Measurements from ENCODE around the gene ANP32E.

ANP32E gene

DNA sequence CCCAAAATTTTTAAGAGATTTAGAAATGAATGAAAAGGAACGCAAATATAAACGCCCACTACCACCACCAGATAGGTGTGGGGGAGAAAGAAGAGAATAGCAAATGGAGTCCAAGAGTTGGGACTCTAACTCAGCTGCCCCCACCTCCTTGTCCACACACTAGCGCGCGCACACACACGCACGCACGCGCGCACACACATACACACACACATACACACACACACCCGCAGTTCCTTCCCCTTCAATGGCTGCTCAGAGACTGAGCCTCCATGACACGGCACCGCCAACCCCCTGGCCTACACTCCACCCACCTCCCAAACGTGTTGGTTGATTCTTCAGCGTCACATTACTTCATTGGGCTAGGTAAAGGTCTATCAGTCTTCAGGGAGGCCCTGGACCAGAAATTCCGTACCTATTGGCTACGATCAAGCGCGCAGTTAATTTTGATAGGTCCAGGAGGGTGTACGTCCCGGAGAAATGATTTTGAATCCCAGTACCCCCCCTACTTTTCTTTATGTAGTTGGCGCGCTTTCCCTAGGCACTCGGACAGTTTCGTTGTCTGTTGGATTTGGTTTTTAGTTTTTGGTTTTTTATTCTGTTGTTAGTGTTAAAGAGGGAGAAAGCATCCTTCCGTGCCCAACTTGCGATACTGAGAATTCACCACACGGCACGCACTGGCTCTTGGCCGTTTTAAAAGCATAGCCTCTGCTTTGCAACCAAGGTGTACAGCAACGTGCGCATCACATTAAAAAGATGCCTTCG is at the start of gene ANP32E:
Gene ANP32E, minus strand, starts transcription at position 261 of the 762 bp plus-strand sequence. CDS start 326 bp downstream, outside the sequence.
- DNase-seq, result peak; percentile 99

DNA sequence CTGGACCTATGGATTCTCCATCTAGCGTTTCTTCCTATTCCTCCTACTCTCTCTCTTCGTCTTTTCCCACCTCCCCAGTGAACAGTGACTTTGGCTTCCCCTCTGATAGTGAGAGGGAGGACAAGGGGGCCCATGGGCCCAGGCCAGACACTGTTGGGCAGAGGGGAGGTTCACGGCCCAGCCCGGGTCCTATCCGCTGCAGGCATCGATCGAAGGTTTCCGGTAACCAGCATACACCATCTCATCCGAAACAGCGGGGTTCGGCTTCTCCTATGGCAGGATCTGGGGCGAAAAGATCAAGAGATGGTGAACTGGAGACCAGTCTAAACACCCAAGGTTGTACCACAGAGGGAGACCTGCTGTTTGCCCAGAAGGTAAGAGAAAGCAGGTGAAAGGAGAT is 47.3 kb upstream of the ANP32E start:
- no peak for DNase-seq

DNA sequence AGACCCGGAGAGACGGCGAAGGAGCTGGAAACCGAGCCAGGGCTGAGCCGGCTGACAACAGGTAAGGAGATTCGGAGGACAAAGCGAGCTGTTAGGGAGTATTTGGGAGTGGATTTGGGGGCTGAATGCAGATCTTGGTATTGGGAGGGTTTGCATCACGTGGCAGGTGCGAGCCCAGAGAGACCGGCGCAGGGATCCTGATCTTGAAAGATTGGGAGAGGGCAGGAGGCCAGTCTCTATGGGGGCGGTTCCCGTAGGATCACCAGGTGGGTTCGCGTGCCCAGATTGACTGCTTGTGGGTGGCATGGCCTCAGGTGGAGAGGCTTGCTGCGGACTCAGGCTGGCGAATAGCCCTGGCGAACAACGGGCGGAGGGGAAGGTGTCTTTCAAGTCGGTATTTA is 46.6 kb upstream of the ANP32E start:
- DNase-seq, result no peak

DNA sequence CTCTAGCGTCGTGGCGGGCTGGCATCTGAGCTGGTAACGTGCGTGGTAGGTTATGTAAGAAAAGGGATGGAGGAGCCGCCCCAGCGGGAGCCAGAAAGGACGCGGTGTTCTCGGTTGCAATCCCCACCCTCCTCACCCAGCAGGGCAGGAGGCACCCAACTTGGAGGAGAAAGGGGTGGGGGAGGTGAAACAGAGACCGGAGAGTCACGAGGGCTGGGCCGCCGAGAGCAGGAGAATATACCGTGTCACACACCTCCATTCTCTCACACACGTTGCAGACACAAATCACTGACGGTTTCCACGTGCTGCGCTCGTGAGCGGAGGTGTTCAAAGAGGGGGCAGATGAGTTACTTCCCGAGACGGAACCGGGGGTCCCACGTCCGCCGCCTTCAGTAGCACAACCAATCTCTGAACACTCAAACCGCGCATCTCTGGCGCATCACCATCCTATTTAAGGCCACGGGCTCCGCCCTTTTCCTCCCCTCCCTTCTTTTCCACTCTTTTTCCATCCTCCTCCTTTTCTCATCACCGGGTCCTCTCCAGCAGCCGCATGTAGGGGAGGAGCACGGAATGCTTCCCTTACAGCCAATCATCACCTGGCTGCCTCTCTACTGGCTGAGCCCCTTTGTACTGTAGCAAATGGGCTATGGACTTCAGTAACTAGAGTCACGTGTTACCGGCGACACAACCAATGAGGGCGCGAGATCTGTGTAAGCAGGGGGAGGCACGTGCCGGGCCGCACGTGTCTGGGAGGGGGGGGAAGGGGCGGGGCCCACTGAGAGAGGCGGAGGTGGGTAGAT is 46.0 kb upstream of the ANP32E start, which contains the start of gene CIART:
Gene CIART, plus strand, starts transcription at position 797 of the 800 bp plus-strand sequence. CDS start 714 bp downstream, outside the sequence.
- DNase-seq, result peak; percentile 92

DNA sequence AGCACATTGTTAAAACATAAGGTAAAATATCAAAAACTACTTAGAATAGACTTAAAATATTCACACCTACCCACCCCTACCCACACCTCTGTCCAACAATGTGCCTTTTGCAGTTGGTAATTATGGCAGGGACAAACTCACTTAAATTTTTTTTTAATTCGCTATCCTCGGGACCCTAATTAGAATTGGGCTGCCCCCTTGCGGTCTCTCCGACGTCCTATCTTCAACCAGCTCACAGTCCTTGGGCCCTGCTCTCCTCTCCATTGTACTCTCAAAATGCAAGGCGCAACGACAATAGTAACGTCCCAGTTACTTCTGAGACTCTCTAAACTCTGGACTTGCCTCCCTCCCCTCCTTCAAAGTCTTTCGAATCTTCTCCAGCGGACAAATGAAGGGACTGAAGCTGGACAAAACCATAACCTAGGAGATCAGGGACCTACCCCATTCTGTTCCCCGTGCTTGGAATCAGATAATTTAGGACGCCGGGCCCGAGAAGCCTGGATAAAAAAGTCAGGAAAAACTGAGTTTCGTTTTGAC is 45.4 kb upstream of the ANP32E start:
- peak; percentile 72 for DNase-seq

DNA sequence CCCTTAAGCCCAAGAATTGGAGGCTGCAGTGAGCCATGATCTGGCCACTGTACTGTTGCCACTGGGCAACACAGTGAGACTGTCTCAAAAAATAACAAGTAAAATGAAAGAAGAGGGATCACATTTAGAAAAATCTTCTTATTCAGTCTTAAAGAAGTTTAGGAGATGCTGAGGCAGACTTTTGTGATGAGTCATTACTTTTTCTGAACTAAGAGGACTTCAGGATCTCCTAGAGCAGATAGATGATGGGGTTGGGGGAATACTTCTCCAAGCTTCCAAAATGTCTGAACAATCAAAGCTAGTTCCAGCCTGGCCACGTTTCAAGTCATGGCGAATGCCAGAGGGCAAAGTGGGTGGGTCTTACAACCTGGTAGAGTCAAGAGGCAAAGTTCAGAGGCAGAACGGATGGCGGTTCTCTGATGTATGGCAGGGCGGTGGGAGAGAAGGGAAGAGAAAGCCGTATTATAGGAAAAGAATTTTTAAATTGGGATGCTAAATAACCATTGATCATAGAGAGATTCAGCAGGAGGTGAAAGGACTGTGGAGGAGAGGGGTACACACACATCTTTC is 44.3 kb upstream of the ANP32E start:
- no peak for DNase-seq

DNA sequence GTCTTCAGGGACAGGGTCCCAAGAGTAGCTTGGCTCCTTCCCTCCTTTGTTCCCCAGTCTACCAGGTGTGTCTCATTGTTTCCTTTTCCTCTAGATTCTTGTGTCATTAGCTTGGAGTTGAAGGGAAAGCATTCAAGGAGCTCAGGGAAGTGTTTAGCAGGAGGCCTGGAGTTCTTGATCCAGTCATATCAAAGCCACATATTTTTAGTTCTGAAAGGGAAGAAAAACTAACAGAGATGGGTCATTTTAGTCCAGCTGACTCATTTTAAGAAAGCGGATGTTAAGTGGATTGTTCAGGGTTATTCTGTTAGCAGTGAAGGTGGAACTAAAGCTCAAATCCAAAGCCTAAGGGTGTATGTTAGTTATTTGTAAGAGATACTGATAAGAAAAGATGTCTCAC is 37.4 kb upstream of the ANP32E start:
- DNase-seq, result no peak

DNA sequence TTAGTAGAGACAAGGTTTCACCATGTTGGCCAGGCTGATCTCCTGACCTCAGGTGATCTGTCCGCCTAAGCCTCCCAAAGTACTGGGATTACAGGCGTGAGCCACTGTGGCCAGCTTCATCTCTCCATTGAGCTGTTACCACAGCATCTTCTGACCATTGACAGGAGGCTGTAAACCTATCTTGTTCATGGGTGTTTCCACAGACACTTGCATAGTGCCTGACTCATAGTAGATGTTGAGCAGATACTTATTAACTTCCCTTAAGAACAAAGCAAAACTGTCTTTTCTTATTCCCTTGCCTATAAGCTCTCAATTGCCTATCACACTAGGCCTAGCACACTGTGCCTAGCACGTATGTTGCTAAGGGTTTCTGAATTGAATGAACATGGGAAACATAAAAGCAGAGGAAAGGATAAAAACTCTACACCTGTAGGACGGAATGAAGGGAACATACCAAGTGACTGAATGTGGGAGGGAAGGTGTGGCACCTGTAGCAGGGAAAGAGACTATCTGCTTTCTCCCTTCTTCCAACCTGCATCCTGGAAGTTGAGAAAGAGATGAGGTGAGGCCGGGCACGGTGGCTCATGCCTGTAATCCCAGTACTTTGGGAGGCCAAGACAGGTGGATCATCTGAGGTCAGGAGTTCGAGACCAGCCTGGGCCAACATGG is 35.5 kb upstream of the ANP32E start:
- no peak for DNase-seq

DNA sequence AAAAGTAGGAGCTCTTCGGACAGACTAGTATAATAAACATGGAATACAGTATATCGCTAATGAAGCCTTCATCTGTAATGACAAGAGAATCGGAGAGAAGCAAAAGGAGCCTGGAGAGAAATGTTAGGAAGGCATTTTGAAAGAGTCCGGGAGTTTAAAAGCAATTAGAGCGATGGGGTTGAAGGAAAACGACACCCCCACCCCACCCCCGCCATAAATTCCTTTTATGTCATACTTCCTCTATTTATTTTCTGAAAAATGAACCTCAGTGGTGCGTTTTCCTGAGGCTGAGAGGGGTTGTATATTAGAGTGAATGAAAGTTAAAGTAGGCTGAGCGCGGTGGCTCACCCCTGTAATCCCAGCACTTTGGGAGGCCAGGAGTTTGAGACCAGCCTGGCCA is 33.5 kb upstream of the ANP32E start:
- DNase-seq, result no peak

DNA sequence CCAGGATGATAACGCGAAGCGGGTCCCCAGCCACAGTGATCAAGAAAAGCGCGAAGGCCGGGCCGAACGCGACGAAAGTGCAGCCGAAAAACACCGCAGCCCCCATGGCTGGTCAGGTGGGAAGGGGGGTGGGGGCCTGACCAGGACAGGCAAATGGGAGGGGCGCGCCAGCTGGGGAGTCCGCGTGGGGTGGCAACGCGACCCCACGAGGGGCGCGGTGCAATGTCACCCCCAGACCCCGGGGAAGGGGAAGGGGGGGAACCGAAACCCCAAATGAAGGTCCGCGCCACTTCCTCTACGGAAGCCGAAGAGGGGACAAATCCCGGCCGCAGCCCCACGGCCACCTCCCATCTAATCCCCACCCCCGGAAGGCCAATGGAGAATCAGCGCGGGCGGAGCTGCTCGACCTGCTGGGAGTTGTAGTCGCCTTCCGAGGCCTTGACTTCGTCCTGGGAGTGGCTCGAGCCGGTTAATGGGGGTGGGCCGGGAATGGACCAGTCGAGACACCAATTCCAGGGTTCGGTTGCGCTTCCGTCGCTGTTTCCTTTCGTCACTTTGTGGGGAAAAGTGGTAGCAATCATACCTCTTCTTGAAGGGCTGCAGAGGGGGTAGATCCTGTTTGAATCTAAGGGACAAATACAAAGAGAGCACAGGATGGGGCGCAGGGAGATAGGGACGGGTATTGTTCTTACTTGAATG is 32.9 kb upstream of the ANP32E start, which contains the start of gene APH1A:
Gene APH1A, minus strand, starts transcription at position 312 of the 699 bp plus-strand sequence. Its CDS starts 206 bp downstream, at position 106.
- peak; percentile 95 for DNase-seq

DNA sequence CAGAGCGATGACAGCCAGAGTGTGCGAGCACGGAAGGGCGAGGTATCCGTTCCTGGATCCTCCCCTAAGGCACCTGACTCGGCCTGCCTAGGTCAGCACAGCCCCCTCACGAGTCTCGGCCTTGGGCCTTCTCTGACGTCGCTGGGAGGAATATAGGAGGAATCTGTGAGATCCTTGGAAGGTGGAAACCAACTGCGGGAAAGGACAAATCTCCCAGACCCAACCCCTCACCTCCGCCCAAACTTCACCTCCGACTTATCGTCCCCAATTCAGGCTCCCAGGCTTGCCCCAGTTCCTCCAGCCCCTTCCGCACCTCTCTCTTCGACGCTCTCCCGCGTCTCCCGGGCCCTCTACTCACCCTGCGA is 32.4 kb upstream of the ANP32E start:
- DNase-seq, result peak; percentile 65

DNA sequence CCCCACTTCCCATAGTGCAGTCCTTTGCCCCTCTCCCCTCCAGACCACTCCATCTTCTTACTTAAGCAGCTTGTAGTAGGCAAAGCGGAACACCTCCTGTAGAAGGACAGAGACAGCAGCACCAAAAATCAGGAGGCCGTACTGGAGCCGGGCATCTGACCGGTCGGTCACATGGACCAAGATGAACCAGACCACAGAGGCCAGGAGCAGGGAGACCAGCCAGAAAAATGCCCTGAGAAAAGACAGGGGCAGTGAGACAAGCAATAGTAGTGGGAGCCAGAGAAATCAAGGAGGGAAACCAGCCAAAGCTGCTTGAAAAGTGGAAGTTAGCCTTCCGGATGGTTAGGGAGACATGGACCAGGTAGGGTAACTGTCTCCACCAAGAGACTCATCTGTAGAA is 32.0 kb upstream of the ANP32E start:
- DNase-seq, result no peak

DNA sequence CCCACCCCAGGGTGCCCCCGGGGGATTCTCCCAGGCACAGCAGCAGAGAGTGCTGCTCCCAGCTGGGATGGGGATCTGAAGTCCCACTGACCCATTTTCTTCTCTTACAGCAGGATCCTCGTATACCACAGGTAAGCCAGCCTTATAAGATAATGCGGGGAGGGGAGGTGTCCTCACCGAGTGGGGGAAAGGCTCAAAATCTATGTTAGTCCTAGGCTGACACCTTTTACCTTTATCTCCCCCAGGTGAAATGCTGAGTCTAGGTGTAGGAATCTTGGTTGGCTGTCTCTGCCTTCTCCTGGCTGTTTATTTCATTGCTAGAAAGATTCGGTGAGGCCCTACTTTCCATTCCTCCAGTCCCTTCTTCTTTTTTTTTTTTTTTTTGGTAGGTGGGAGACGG is 27.6 kb upstream of the ANP32E start:
- no peak for DNase-seq

DNA sequence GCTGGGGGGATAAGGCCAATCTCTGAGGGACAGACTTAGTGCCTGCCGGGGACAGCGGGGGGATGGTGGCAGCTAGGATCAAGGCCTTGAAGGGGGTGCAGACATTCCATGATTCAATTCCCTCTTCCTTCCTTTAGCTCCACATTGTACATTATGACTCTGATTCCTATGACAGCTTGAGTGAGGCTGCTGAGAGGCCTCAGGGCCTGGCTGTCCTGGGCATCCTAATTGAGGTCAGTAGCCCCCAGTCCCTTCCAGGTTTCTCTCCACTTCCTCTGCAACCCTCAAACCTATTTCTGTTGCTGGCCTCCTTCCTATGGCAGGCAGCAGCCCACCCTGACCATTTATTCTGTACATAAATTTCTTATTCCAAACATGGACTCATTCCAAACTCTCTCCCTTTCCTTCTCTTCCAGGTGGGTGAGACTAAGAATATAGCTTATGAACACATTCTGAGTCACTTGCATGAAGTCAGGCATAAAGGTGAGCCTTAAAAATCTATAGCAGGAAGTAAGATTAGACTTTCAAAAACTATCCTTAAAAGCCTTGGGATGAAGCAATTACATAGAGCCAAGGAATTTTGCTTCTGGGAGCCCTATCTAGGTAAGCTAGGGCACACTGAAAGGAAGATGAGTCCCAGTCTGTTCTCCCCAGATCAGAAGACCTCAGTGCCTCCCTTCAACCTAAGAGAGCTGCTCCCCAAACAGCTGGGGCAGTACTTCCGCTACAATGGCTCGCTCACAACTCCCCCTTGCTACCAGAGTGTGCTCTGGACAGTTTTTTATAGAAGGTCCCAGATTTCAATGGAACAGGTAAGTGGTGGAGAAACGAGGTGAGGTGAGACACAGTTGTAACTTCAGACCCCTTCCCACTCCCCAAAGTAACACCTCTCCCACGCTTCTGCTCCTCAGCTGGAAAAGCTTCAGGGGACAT is 26.7 kb upstream of the ANP32E start:
- DNase-seq, result no peak

DNA sequence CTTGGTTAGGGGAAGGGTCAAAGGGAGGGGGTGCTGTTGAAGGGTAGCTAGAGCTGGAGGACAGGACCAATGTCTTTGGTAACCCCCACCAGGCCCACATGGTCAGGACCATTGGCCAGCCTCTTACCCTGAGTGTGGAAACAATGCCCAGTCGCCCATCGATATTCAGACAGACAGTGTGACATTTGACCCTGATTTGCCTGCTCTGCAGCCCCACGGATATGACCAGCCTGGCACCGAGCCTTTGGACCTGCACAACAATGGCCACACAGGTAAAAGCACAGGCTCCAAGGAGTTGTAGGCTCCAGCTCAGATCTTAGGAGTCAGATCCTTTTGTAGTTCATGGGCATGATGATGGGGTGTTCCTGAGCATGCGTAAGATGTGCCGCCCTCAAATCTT is 25.5 kb upstream of the ANP32E start:
- no peak for DNase-seq

DNA sequence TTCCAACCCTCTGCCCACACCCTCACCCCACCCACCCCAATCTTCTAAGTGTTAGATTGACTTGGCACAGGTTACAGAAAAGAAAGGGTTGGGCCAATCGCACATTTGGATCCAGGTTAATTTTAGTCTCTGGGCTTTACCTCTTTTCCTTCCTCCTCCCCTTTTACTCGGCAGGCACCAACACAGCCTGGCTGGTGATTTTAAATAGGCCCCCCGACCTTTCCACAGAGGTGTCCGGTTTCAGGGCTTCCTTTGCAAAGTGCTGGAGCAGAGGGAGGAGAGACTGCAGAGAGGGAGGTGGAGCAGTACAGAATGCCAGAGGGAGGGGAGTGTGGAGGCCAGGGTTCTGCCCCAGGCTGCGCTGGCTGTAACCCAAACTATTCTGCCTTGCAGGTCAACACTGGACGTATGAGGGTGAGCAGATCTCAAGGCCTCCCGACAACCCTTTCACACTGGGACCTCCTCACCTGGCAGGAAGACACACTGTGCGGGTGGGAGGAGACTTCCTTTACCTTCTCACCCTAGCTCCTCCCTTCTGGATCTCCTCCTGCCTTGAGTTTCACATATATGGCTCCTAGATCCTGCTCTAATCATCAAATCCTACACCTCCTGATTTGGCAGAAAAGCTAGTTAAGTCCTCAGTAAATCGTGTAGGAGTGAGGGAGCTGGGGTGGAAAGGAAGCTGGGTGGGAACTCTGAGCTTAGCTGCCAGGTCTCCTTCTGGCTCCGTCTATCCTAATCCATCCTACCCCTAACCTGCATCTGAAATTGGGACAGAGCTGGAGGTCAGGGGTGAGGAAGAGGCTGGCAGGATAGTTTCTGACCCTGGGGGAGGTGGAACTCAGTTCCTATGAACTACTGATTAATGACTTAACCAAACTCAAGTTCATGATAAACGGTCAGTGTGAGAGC is 24.1 kb upstream of the ANP32E start:
- no peak for DNase-seq

DNA sequence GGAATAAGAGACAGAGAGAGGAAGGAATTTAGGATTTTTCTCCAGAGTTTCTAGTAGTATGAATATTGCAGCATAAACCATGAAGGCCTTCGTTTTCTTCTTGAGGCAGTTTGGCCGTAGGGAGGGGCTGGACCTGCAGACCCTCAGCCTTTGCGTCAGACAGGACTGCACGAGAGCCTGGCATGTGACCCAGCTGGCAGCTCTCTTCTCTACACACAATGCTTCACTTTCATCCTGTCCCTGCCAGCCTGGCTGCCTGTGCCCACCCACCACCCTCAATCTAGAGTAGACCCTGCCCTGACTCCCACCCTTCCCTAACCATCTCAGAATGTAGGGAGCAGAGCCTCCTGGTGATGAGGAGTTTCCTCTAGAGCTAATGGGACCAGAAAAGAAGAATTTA is 23.3 kb upstream of the ANP32E start:
- no peak for DNase-seq

DNA sequence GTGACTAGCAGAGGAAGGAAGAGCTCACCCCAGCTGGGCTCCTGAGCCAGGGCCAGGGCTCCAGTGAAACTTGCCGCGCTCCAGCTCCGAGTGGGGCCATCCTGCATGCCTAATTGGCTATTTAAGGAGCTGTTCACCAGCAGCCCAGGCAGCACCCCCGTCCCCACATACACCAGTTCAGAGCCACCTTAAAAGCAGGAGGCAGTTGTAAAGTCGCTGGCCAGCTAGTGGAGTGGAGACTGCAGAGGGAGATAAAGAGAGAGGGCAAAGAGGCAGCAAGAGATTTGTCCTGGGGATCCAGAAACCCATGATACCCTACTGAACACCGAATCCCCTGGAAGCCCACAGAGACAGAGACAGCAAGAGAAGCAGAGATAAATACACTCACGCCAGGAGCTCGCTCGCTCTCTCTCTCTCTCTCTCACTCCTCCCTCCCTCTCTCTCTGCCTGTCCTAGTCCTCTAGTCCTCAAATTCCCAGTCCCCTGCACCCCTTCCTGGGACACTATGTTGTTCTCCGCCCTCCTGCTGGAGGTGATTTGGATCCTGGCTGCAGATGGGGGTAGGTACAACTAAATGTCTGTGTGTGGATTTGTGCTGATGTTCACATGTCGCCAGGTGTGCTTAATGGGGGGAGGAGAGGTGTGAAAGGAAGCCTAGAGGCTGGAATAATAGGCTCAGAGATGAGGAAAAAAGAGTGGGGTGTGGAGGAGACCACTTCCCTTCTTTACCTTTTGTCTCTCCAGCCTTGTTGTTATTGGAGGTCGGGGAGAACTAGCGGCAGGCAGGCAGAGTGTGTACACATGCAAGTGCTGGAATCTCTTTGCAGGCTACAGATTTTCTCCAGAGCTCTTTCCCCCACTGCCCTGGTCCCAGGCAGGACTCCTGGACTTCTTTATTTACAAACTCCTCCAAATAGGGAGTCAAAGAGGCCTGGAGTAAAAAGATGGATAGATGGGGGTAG is 22.0 kb upstream of the ANP32E start, which contains the start of gene CA14:
Gene CA14, plus strand, starts transcription at position 151 of the 962 bp plus-strand sequence. Its CDS starts 355 bp downstream, at position 506.
- no peak for DNase-seq
